GM18508 (cell line): Measurements from ENCODE around the gene C9orf57.
"Not testable (repeated sequence)": the region's sequence is repeated elsewhere in the genome, so short reads cannot be mapped to it uniquely, and the experiment has no call there.

Source experiments
- ATAC-seq: cut with Tn5 transposase; IDR thresholded peaks from one replicate; pipeline ENCODE4 v1.9.1; 2021; ENCODE audit warnings: moderate number of reproducible peaks; ENCODE audit not compliant: insufficient read depth, unreplicated experiment

The C9orf57 gene, protein sequence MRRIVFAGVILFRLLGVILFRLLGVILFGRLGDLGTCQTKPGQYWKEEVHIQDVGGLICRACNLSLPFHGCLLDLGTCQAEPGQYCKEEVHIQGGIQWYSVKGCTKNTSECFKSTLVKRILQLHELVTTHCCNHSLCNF

DNA sequence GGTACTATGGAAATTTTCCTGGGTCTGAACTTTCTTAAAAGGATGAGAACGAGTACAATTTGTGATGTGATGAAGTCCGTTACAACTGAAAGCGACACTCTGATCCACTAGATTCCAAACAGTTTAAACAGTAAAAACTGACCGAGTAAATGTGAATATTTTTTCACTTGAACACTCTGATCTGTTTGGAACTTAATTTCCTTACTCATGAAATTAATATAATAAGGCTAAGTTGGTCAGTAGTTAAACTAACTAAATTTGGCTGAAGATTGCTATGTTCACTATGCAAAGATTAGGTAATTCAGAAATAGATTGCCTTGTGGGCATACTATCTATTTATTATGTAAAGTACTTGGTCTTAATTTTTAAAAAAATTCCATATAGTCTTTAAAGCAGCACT, at the start of gene C9orf57:
C9orf57 (minus strand) TSS at position 101 of the 400 bp plus-strand sequence. CDS start 1,282 bp downstream, outside the sequence.
- ATAC-seq = no peak

DNA sequence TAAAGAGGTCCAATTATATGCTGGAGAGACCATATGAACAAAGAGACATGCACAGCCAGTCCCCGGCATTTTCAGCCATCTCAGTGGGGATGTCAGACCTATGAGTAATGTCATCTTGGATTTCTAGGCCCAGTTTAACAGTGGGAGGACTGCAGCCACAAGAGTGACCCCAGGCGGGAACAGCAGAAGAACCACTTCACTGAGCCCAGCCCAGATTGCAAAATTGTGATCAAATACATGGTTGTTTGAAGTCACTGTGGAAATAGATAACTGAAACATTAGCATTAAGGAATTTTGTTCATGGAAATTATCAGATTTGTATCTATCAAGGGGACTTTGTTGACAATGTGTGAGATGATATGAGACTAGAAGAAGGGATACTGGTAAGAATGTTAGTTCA, 42.1 kb upstream of the C9orf57 start:
- ATAC-seq = no peak

DNA sequence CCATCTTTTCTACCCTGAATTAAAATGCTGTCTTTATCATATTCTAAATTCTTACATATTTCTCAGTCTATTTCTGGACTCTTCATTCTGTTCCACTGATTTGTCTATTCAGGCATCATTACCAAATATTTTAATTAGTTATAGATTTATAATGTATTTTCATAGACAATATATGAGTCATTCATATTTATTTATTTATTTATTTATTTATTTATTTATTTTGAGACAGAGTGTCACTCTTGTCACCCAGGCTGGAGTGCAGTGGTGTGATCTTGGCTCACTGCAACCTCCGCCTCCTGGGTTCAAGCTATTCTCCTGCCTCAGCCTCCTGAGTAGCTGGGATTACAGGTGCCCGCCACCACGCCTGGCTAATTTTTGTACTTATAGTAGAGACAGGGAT, 35.1 kb upstream of the C9orf57 start:
- ATAC-seq = not testable (repeated sequence)

DNA sequence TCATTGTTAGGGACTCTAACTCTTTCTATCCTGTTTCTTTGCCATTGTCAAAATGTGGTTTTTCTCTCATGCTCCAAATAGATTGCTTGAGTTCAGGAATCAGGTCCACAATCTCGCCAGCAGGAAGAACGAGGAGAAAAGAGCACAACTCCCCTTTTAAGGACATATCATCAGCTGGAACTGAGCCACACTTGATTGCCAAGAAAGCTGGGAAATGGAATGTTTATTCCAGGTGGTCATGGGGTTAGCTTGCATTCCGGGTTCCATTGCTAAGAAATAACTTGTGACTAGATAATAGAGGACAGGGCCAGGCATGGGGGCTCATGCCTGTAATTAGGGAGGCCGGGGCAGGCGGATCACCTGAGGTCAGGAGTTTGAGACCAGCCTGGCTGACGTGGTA, 32.4 kb upstream of the C9orf57 start:
- ATAC-seq = no peak

DNA sequence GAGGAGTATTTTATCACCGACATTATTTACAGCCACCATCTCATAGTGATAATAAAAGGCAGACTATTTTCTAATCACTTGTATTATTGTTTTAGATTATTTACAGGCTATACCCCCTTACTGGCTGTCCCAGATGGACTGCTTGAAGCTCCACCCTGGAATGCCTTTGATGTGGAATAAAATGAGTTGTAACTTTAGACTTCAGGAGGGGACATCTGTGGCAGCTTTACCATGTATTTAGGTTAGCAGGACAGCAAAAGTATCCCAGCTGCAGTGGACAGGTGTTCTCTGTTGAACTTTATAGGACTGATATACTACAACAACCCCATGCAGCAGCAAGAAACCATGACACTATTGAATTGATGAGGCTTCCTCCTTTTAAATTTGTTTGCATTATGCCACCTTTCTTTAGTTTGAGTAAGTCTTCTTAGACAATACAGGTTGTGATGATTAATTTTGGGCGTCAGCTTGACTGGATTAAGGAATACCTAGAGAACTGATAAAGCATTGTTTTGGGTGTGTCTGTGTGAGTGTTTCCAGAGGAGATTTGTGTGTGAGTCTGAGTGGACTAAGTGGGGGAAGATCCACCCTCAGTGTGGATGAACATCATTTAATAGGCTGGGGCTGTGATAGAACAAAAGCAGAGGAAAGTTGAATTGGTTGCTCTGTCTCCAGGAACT, 29.2 kb upstream of the C9orf57 start:
- no peak for ATAC-seq

DNA sequence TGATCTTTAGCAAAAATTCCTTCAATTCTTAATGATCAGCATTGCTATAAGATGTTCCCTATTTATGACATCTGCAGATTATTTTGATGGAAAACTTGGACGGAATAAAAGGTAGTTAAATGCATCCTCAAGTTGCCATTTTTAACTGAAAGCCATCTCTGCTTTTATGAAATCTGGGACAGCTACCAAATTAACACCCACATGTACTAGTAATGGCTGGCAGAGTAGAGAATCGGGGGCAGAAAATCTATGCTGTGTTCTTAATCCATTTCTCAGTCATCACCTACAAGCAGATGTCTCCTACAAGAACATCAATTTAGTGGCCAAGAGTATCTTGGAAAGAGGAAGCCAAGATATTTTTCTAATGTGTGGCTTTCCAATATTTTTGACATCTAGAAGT, 22.1 kb upstream of the C9orf57 start:
- no peak for ATAC-seq

DNA sequence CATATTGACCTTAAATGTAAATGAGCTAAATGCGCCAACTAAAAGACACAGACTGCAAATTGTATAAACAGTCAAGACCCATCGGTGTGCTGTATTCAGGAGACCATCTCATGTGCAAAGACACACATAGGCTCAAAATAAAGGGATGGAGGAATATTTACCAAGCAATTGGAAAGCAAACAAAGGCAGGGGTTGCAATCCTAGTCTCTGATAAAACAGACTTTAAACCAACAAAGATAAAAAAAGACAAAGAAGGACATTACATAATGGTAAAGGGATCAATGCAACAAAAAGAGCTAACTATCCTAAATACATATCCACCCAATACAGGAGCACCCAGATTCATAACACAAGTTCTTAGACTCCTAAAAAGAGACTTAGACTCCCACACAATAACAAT, 14.3 kb upstream of the C9orf57 start:
- ATAC-seq = not testable (repeated sequence)

DNA sequence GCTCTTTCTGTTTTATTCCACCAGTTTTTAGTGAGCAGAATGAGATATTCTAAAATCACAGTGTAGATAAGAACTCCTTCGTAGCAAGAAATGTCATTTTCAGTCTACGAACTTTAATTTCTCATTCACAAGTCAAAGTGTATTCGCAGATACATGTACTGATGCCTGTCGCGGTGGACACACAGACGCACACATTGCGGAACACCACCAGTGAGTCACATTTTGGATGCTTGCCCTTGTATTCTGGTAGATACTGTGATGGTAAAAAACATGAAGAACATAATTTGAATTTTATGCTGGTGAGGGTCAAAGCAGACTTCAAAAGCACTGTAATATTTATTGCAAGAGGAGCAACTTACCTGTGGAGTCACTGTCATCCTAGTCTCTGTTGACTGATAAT, 4.7 kb upstream of the C9orf57 start:
- no peak for ATAC-seq

DNA sequence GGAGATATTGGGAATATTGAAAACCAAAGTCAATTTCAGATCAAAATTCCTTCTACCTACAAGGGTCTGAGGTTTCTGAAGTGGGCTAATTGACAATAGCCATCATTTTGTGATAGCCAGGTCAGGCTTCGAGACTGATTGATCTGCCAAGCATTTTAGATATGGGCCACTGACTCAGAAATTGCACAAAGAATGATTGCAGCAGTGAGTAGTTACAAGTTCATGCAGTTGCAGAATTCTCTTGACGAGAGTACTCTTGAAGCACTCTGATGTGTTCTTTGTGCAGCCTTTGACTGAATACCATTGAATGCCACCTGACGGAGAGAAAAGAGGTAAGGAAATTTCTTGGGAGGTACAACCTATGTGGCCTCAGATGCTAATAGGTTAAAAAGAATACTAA, 8.3 kb downstream of the C9orf57 start:
- no peak for ATAC-seq

DNA sequence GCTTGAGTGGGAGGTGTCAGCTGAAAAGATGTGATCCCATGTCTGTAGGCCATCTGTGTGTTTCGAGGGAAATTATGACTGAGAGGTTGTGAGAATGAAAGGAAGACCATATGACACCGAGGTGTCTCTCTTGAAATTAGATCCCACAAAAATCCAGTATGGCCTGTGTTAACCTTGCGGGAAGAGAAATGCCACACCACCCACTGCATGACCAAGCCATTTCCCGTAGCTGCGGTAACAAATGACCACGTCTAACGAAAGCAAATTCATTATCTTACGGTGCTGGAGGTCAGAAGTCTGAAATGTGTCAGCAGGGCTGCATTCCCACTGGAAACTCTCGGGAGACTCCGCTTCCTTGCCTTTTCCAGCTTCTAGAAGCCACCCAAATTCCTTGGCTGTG, 11.6 kb downstream of the C9orf57 start:
- no peak for ATAC-seq

DNA sequence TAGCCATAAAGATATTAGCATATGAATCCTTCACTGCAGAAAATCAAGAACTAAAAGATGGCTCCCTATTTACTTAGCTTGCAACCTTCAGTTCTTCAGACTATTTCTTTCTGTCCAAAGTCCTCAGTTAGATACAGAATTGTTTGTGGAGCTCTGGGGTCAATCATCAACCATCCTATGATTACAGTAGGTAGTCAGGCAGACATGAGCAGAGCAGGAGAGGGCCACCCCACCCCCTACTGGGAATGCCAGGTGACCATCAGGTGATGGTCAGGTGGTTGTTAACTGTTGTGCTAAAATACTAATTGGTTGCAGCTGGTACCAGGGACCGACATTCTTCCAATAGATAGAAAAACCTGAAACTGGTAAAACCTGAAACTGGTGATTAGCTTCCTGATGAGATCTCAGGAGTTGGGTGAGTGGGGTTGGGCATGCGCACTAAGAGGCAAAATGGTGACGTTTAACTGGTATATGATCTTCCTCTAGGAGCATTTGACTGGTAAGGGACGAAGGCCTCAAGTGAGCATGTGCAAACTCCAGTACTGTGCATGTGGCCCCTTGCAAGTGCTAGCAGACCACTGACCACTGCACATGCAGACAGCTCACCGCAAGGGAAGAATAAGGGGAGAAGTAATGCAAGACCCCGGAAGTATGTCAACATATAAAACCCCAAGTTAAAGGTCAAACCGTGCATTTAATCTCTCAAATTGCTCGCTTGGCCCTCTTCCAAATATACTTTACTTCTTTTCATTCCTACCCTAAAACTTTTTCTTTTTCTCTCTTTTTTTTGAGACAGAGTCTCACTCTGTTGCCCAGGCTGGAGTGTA, 13.6 kb downstream of the C9orf57 start:
- ATAC-seq = no peak

DNA sequence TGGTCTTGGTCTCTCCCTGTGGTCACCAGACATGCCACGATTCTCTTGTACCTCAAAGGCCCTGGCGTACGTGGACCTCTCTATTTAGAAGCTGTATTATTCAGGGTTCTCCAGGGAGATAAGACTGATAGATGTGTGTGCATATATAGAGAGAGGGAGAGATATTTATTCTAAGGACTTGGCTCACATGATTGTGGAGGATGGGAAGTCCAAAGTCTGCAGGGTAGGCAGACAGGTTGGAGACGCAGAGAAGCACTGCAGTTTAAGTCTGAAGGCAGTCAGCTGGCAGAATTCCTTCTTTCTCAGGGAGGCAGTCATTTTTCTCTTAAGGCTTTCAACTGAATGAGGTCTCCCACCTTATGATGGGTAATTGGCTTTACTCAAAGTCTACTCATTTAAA, 16.3 kb downstream of the C9orf57 start:
- no peak for ATAC-seq

DNA sequence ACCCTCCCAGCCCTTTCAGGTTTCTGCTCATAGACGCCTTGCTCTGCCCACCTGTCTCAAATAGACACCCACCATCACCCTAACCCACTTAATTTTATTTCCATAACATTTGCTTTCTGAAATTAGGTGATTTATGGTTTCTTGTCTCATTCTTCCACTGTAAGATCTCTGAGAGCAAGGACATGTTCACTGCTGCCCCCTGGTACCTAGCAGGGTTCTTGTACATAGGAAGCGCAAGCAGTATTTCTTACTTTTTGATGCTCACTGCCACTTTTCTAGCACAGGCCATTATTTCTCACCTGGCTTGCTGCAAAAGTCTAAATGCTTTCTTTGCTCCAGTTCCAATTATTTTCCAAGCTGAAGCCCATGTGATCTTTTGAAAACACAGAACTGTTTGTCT, 16.8 kb downstream of the C9orf57 start:
- ATAC-seq = no peak

DNA sequence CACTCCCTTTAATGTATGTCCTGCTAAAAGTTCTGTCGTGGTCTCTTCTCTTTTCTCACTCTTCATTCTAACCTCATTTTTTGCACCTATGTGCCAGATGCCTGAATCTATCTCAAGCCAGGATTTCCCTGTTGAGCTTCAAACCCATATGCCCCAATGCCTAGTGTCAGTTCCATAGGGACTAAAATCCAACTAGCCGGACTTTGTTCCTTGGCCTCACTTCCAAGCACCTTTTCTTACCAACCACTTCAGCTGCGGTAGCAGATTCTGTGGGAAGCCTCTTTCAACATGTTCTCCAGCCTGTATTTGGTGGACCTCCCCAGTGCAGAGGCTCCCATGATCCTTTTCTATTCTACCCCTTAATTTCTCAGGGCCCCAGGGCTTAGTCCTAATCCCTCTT, 17.5 kb downstream of the C9orf57 start:
- ATAC-seq = no peak

DNA sequence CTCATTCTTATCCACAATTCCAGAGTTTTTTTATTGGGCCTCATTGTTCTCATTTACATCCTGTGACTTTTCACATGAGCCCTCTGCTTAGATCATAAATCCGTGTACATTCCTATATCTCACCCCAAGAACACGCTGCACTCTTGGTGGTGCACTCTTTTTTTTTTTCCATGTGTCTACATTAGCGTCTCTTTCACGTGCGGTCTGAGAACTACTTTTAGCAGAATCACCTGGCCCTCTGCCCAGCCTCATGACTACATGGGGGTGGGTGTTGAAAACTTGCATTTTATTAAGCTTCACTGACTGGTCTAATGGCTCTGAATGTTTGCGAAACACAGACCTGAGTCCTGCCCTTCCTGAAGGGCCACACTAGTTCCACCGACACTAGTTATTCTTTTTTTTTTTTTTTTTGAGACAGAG, 18.6 kb downstream of the C9orf57 start:
- ATAC-seq = no peak

DNA sequence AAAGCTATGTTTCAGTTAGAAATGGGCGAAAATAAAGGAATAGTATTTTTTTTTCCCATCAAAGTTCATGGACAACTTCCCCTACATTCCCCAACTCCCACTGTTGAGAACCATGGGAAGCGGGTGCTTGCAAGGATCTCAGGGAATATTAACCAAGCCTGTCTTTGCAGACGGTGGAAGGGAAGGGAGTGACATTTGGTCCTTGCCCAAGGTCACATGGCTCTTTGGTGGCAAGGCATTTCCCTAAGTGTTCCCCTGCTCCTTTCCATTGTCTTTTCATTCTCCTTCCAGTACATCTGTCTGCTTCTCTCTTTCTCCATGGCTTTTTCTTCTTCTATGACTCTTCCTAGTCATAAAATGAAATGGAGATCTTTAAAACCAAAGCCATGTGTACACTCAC, 19.0 kb downstream of the C9orf57 start:
- no peak for ATAC-seq

DNA sequence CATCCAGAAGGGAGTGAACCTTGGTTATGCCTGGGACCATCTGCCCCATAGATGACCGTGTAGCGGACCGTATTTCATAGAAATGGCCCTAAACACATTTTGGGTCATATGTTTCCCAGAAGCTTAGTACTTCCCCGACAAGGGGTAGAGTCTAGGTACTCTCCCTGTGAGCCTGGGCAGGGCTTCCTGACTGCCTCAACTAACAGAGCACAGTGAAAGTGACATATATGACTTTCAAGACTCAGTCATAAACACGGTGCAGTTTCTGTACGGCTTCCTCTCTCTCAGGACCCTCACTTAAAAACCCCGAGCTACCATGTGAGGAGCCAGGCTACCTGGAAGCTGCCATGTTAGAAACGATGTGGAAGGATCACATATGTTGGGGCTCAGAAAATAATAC, 20.9 kb downstream of the C9orf57 start:
- no peak for ATAC-seq

DNA sequence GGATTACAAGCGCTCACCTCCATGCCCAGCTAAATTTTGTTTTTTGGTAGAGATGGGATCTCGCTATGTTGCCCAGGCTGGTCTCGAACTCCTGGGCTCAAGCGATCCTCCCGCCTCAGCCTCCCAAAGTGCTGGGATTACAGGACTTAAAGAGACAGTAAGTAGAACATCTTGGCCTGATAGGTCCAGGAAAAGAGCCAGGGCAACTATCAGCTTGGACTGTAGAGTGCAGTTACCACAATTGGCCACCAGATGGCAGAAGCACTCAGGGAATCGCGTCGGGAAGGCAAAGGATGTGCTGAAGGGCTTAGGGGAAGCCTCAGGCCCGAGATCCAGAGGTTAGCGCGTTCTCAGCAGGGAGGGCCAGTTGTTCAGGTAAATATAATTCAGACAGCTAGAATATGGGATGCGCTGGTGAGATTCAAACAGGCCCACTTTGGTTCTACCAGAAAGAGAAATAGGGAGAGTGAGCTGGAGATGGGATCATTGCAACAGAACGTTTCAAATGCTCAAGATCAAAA, 21.5 kb downstream of the C9orf57 start:
- peak; percentile 66 for ATAC-seq

DNA sequence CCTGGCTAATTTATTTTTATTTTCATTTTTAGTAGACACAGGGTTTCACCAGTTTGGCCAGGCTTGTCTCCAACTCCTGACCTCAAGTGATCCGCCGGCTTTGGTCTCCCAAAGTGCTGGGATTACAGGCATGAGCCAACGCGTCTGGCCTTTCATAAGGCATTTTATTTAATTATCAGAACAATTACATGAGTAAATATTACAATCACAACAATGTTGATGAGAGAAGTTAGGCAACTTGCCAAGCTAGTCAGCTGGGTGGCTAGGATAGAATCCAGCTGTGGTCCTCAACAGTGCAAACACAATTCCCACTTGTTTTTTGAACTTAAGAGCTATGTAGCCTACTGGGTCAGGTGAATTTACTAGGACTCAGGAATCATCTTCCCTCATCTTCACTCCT, 22.0 kb downstream of the C9orf57 start:
- no peak for ATAC-seq

DNA sequence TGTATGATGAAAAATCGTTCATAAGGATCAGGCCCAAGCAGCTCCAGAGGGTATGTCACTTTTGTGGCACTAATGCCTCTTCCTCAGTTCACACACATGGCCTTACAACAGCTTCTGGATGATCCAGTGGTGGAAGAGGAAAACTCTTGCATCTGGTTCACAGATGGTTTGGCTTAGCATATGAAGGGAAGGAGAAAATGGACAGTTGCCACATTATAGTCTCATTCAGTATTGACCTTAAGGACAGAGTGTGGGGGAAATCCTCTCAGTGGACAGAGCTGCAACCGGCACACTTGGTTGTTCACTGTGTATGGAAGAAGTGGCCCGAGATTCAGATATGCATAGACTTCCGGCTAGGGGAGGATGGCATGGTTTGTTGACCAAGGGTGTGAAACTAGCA, 22.8 kb downstream of the C9orf57 start:
- no peak for ATAC-seq

DNA sequence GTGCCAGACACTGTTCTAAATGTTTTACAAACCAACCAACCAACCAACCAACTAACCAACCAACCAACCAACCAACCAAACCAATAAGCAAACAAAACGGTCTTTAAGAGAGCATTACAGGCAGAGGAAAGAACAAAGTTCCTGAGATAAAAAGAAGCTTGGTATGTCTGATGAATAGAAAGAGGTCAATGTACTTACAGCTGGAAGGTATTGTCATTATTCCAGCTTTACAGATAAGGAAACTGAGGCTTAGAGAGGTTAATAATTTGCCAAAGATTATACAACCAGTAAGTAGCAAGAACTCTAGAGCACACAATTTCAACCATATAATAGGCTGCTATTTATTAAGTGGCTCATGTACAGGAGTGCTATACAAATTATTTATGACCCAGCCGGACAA, 29.6 kb downstream of the C9orf57 start:
- ATAC-seq = no peak
